WTC11 (cell line): ENCODE data around the gene FMO2. TPM values are rescaled to one million over a fixed set of nuclear protein-coding genes. Genes with fewer than 3 reads are reported as not detected.

Experiments used
- ATAC-seq: fragments of 200-7000 bp; cut with Tn5 transposase; 2 replicates; pipeline ENCODE4 v1.10.0; 2021; ENCODE audit warnings: mild to moderate bottlenecking, moderate library complexity
- CTCF ChIA-PET: fragments of 300-600 bp; sonication (Branson Sonifier 250); formaldehyde crosslinking; loops from one replicate; lab custom pipeline; 2021; ENCODE audit warnings: antibody characterized with exemption; lab: Charles Lee
- POLR2A ChIA-PET: fragments of 350-600 bp; sonication (Branson Sonifier 250); formaldehyde crosslinking; loops from one replicate; lab custom pipeline; 2021; ENCODE audit warnings: antibody characterized with exemption; lab: Charles Lee
- DNase-seq: peaks from one replicate; pipeline ENCODE4 v3.0.0; 2021; ENCODE audit warnings: low spot score
- H3K27ac Mint-ChIP-seq: 2 replicates; pipeline ENCODE4 v1.8.0; 2021; ENCODE audit warnings: mixed read lengths
- H3K27me3 Mint-ChIP-seq: 2 replicates; pipeline ENCODE4 v1.8.0; 2021; ENCODE audit warnings: low read depth, mild to moderate bottlenecking, moderate library complexity, mixed read lengths
- H3K36me3 Mint-ChIP-seq: 2 replicates; pipeline ENCODE4 v1.8.0; 2021; ENCODE audit warnings: mixed read lengths
- H3K4me1 Mint-ChIP-seq: 2 replicates; pipeline ENCODE4 v1.8.0; 2022; ENCODE audit warnings: mixed read lengths
- H3K4me3 Mint-ChIP-seq: 2 replicates; pipeline ENCODE4 v1.8.0; 2021; ENCODE audit warnings: mild to moderate bottlenecking, moderate library complexity, mixed read lengths
- H3K9me3 Mint-ChIP-seq: 2 replicates; pipeline ENCODE4 v1.8.0; 2021; ENCODE audit warnings: mixed read lengths
- ERG ChIP-seq: fragments of 250-450 bp; sonication (Bioruptor Pico); IDR thresholded peaks from 2 replicates; pipeline ENCODE4 v1.8.0; 2021; ENCODE audit warnings: mild to moderate bottlenecking
- FOXJ3 ChIP-seq: sonication (generic); formaldehyde crosslinking; IDR thresholded peaks from 2 replicates; pipeline ENCODE4 v1.9.0; 2021; ENCODE audit warnings: missing genetic modification reagents, mild to moderate bottlenecking, borderline replicate concordance
- GABPB1 ChIP-seq: sonication (generic); formaldehyde crosslinking; IDR thresholded peaks from 2 replicates; pipeline ENCODE4 v1.8.1; 2023; ENCODE audit warnings: mild to moderate bottlenecking, missing genetic modification reagents
- GRHL2 ChIP-seq: fragments of 250-450 bp; sonication (Bioruptor Pico); IDR thresholded peaks from 2 replicates; pipeline ENCODE4 v1.8.0; 2022; ENCODE audit warnings: mild to moderate bottlenecking, moderate library complexity; ENCODE audit not compliant: insufficient replicate concordance, severe bottlenecking
- HMGXB4 ChIP-seq: sonication (generic); formaldehyde crosslinking; IDR thresholded peaks from 2 replicates; pipeline ENCODE4 v1.8.1; 2023; ENCODE audit warnings: mild to moderate bottlenecking, moderate library complexity, missing genetic modification reagents
- JUN ChIP-seq: sonication (generic); formaldehyde crosslinking; IDR thresholded peaks from 2 replicates; pipeline ENCODE4 v1.8.0; 2023; ENCODE audit warnings: mild to moderate bottlenecking, missing genetic modification reagents
- MYBL2 ChIP-seq: sonication (generic); formaldehyde crosslinking; IDR thresholded peaks from 2 replicates; pipeline ENCODE4 v1.8.1; 2023; ENCODE audit warnings: mild to moderate bottlenecking, moderate library complexity, missing genetic modification reagents
- NFE2L1 ChIP-seq: sonication (generic); formaldehyde crosslinking; IDR thresholded peaks from 2 replicates; pipeline ENCODE4 v1.8.1; 2023; ENCODE audit warnings: missing genetic modification reagents
- NFYB ChIP-seq: sonication (generic); formaldehyde crosslinking; conservative IDR thresholded peaks from 2 replicates; pipeline ENCODE4 v1.8.0; 2022; ENCODE audit warnings: low read depth, missing genetic modification reagents
- RELA ChIP-seq: sonication (generic); formaldehyde crosslinking; IDR thresholded peaks from 2 replicates; pipeline ENCODE4 v1.8.1; 2022; ENCODE audit warnings: missing genetic modification reagents, mild to moderate bottlenecking, borderline replicate concordance
- USF1 ChIP-seq: sonication (generic); formaldehyde crosslinking; IDR thresholded peaks from 2 replicates; pipeline ENCODE4 v1.8.0; 2022; ENCODE audit warnings: mild to moderate bottlenecking, missing genetic modification reagents
- USF2 ChIP-seq: sonication (generic); formaldehyde crosslinking; IDR thresholded peaks from 2 replicates; pipeline ENCODE4 v1.8.1; 2023; ENCODE audit warnings: mild to moderate bottlenecking, missing genetic modification reagents, moderate library complexity
- ZNF219 ChIP-seq: sonication (generic); formaldehyde crosslinking; IDR thresholded peaks from 2 replicates; pipeline ENCODE4 v1.8.0; 2023; ENCODE audit warnings: missing genetic modification reagents, mild to moderate bottlenecking, borderline replicate concordance
- ZNF232 ChIP-seq: sonication (generic); formaldehyde crosslinking; IDR thresholded peaks from 2 replicates; pipeline ENCODE4 v1.8.0; 2022; ENCODE audit warnings: mild to moderate bottlenecking, missing genetic modification reagents
- ZNF281 ChIP-seq: sonication (generic); formaldehyde crosslinking; IDR thresholded peaks from 2 replicates; pipeline ENCODE4 v1.8.0; 2023; ENCODE audit warnings: mild to moderate bottlenecking, missing genetic modification reagents
- ZNF317 ChIP-seq: sonication (generic); formaldehyde crosslinking; IDR thresholded peaks from 2 replicates; pipeline ENCODE4 v1.8.1; 2023; ENCODE audit warnings: low read depth, mild to moderate bottlenecking, moderate library complexity, missing genetic modification reagents, borderline replicate concordance
- total RNA-seq: library from RNA; stranded (reverse); gene quantifications from 3 replicates; pipeline ENCODE4 v1.2.3, GENCODE V29; 2021

Gene FMO2
- total RNA-seq, 1 experiment from 2014 or later = not detected

- TF ChIP-seq HMGXB4 (CRISPR knock-in tag) = no peak
These were observed 26.0 kb upstream of the FMO2 start (continued) for GRCh38 chr1:171159148-171159547.

GRCh38 chr1:171160211-171160610, 24.9 kb upstream of the FMO2 start:
- Mint-ChIP-seq H3K36me3 (no peaks in the 10 kb centered on the region), H3K4me3 (no peak overlapping the region), H3K27ac (no peak overlapping the region; the same call in 1 of the 2 replicates), H3K27me3 (no peaks in the 10 kb centered on the region)
- ChIA-PET CTCF (interaction anchor here (1.7 kb wide), 1 partner anchor 67 kb away, joined by 4 read pairs; no protein-coding TSS in a partner anchor), POLR2A (no interaction called here)
- TF ChIP-seq FOXJ3 (CRISPR knock-in tag) (no peak), ZNF219 (CRISPR knock-in tag) (no peak), RELA (no peak), ZNF232 (CRISPR knock-in tag) (no peak), NFE2L1 (CRISPR knock-in tag) (no peak), ERG (CRISPR knock-in tag) (no peak), GRHL2 (CRISPR knock-in tag) (no peak), NFYB (CRISPR knock-in tag) (no peak), JUN (no peak), MYBL2 (no peak), ZNF317 (CRISPR knock-in tag) (no peak)
- TF ChIP-seq, all 79 proteins: peak for 0
- H3K4me1 Mint-ChIP-seq = peaks cover 22% of the 10 kb centered on the region
- ATAC-seq = no peak
- peaks cover 5% of the 10 kb centered on the region for H3K9me3 Mint-ChIP-seq
- no peak for DNase-seq

GRCh38 chr1:171160639-171161354, 24.3 kb upstream of the FMO2 start:
- POLR2A ChIA-PET = no interaction called here
- H3K27me3 Mint-ChIP-seq = no peaks in the 10 kb centered on the region
- H3K4me3 Mint-ChIP-seq = no peak overlapping the region
- TF ChIP-seq USF1 (no peak), ZNF281 (CRISPR knock-in tag) (no peak), MYBL2 (no peak), NFYB (CRISPR knock-in tag) (no peak), GABPB1 (CRISPR knock-in tag) (peak; percentile 67), USF2 (CRISPR knock-in tag) (no peak)
- TF ChIP-seq, all 79 proteins: peak for 1
- H3K4me1 Mint-ChIP-seq = peaks cover 22% of the 10 kb centered on the region
- H3K36me3 Mint-ChIP-seq = no peaks in the 10 kb centered on the region
- no peak for DNase-seq
- H3K27ac Mint-ChIP-seq = no peak overlapping the region
- ATAC-seq = peak; percentile 63
- CTCF ChIA-PET = no interaction called here
- H3K9me3 Mint-ChIP-seq = peaks cover 5% of the 10 kb centered on the region
